Measurements from ENCODE around the gene ZFC3H1.

- no peak for TF ChIP-seq CTCF (IDR thresholded peaks at IDR 0.05; ENCODE audit: control extremely low read depth in 1 of 3, insufficient read depth in 1 of 3, low read depth in 1 of 3, low read length in 3 of 3)
- no peak for TF ChIP-seq POLR2A (IDR thresholded peaks at IDR 0.05; ENCODE audit: control extremely low read depth in 1 of 2, low read depth in 2 of 2, low read length in 2 of 2)
- TF ChIP-seq TBP (IDR thresholded peaks at IDR 0.05; ENCODE audit: low read depth, low read length) = no peak
- TF ChIP-seq CREB1 (IDR thresholded peaks at IDR 0.05) = no peak
- TF ChIP-seq POLR2AphosphoS5 (IDR thresholded peaks at IDR 0.05; ENCODE audit: low read depth, low read length) = no peak
- TF ChIP-seq SIN3A (conservative IDR thresholded peaks at IDR 0.05 in 1 of 2, IDR thresholded peaks at IDR 0.05 in 1 of 2; ENCODE audit: low read depth in 1 of 2, low read length in 2 of 2) = no peak
- TF ChIP-seq E2F6 (IDR thresholded peaks at IDR 0.05) = no peak
- TF ChIP-seq SP1 (IDR thresholded peaks at IDR 0.05; ENCODE audit: low read depth, low read length) = no peak
- TF ChIP-seq HDAC2 (IDR thresholded peaks at IDR 0.05; ENCODE audit: borderline replicate concordance in 1 of 2, low read depth in 2 of 2, low read length in 2 of 2) = no peak
- no peak for TF ChIP-seq ATF2 (IDR thresholded peaks at IDR 0.05; ENCODE audit: low read length)
These were observed 74.2 kb downstream of the ZFC3H1 start for GRCh38 chr12:71589478-71589881.

Data from H1 (cell line).